Stimulated activated CD8-positive, alpha-beta memory T cell treated with anti-CD3 and anti-CD28 coated beads, Interleukin-7, amount 100 ng/mL, for 4 hours (primary cell): ENCODE measurements around the gene MIDN.
A peak's percentile ranks its signal among the peaks of the same experiment; 100 is the strongest.

Experiments used
- DNase-seq, 2 donors: peaks; one replicate each; pipeline ENCODE4 v3.0.0-alpha.2; 2020; ENCODE audit warnings: low read depth in 2 of 2

MIDN gene

GRCh38 chr19:1270213-1270853, 21.9 kb downstream of the MIDN start:
- no peak for DNase-seq

- no peak for DNase-seq
Observed at GRCh38 chr19:1270854-1271527, 22.6 kb downstream of the MIDN start.

GRCh38 chr19:1271528-1272422, 23.4 kb downstream of the MIDN start:
- no peak for DNase-seq

GRCh38 chr19:1272423-1273262, 24.3 kb downstream of the MIDN start:
- no peak for DNase-seq

DNA sequence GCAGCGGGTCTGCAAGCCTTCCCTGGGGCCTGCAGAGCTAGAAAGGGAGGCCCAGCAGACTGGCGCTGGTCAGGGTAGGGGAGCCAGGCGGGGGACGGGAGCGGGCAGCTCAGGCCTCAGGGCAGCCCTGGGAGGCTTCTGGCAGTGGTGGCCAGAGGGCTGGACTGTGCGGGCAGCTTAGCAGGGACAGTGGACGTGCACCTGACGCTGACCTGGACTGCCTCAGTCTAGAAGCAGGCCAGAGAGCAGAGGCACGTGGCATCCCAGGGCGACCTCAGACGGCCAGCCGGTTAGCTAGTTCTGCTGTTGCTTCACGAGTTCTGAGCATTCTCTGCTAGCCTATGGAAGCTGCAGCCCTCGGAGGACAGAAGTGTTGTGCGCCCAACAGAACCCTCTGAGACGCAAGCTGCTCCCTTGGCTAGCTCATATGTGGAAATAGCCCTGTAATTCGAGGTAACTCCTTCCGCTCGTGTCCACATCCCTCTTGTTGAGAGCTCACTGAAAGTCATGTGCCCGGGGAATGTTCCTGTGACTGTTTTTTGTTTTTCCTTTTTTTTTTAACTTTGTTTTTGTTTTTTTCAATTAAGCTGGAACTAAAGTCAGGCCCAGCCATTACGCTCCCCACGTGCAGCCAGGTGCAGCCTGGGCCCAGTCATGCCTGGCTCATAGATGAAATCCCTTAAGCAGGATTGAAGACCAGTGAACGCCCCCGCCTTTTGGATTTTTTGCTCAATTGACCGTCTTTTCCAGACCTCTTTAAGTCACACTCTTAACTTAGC, 25.1 kb downstream of the MIDN start:
- DNase-seq = no peak

DNA sequence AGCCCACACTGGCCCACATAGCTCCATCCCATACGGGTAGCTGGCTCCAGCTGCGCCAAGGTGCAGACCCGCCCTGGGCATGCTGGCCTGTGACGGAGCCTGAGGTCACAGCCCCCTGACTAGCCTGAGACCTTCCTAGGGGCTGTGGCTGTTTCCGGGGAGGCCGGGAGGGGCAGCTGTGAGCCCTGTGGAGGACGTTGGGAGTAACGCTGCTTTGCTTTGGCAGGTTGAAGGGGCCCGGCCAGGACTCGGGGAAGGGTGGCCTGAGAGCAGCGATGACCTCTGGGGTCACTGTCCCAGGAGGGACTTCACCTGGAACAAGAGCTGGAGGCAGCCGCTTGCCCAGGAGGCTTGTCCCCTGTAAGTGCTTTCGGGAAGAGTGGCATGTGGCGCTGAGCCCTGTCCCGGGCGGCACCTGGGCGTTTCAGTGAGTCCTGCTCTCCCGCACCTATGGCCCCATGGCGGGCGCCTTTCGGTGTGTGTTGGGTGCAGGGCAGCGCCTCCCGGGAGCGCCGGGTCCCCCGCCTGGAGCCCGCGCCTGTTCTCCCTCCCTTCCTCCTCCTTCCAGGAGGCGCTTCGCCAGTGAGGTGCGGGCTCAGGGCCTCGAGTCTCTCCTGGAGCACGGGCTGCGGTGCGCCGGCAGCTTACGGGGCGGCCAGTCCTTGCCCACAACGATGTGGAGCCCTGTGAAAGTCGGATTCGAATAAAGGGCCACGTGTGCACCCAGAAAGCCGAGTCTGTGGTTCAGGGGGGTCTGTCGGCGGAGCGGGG, 25.9 kb downstream of the MIDN start:
- DNase-seq = no peak

- no peak for DNase-seq
Observed at GRCh38 chr19:1274852-1275259, 26.5 kb downstream of the MIDN start.

- peak; percentile 96 to 97 for DNase-seq
Observed at GRCh38 chr19:1275260-1275975, 27.0 kb downstream of the MIDN start, which contains the start of gene FAM174C. TSS of gene FAM174C (plus strand) at chr19:1275530. CDS start at chr19:1275550, 20 bp downstream.

DNA sequence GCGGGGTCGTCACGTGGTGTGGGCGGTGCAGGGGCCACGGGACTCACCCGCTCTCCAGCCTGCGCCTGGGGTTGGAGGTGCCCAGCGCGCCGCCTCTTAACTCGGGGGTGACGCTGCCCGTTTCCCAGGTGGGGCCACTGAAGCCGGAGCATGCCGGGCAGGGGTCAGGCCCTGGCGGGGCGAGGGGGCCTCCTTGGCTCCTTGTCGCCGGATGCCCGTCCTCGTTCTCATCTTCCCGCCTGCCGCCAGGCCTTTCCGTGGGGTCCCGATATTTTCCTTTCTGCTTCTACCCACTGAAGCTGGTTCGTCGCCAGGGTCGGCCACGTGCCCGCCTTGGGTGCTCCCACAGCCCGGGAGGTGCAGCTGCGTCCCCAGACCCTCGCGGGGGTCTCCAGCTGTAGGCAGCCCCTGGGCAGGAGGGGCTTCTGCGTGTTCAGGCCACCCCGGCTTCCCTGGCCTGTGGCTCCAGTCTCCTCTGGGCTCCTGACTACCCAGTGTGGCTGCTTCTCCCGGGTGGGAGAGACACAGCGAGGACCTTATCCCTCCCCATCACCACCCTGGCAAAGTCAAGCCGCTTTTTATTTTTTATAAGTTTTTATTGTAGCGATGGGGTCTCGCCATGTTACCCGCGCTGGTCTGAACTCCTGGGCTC, 27.7 kb downstream of the MIDN start:
- no peak for DNase-seq

- no peak for DNase-seq
Observed at GRCh38 chr19:1276628-1277022, 28.2 kb downstream of the MIDN start.

GRCh38 chr19:1277061-1277460, 28.7 kb downstream of the MIDN start:
- no peak for DNase-seq

- no peak for DNase-seq
Observed at GRCh38 chr19:1278074-1278473, 29.7 kb downstream of the MIDN start.

DNA sequence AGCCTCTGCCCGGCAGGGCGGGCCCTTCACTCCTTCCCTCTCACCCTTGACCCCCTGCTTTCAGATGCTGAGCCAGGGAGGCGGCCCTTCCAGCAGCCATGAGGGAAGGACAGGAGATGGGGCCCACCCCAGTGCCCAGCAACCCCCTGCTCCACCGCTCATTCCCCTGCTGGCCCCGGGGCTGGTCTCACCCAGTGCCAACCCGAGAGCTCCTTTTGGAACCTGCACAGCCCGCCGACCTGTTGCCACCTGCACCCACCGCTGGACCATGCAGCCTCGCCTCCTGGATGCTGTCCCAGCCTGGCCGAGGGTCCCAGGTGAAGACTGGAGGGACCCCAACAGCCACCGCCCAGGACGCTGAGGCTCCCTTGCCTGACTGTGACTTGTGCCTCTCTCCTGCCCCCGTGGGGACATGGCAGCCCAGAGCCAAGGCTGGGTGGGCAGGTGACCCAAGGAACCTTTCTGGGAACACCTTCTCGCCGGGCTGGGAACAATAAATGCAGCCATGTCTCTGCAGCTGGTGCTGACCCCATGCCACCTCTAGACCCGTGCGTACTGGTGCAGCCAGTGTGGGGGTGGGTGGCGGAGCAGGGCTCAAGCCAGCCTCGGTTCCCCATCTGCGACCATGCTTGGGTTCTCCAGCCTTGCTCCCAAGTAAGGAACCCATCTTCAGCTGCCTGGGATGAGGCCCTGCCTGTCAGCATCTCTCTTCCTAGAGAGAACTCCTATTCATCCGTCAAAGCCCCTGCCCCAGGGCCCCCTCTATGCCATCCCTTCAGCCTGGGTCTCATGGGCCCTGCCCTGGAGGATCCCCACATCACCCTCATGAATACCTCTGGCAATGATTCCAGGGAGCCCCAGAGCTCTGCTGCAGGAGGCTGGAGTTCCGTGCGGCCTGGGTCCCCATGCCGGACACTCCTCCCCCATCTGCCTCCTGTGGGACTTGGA, 30.6 kb downstream of the MIDN start:
- DNase-seq = no peak

DNA sequence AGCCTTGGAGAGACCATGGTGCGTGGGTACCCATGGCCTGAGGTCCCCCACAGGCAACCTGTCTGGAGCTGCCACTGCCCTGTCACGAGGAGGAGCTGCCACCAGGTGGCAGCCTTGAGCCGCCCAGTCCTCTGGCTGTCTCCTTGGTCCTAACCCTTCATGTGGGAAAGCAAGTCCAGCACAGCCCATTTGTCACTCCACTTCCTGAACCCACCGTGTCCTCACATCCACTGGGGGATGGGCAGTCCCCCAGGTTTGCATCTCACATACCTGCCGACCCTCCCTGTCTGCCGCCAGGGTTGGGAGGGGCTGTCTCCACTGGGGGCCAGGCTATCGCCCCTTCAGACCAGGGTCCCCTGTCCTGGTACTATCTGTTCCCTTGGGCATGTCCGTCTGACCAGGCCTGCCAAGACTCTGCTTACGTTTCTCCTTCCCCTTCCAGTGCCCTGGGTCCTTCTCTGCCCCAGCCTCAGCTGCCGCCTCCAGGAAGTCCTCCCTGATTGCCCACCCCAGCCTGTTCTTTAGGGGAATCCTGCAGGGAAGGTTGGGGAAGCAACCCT, 31.5 kb downstream of the MIDN start:
- DNase-seq = peak in 1 of 2 donors; percentile 65

DNA sequence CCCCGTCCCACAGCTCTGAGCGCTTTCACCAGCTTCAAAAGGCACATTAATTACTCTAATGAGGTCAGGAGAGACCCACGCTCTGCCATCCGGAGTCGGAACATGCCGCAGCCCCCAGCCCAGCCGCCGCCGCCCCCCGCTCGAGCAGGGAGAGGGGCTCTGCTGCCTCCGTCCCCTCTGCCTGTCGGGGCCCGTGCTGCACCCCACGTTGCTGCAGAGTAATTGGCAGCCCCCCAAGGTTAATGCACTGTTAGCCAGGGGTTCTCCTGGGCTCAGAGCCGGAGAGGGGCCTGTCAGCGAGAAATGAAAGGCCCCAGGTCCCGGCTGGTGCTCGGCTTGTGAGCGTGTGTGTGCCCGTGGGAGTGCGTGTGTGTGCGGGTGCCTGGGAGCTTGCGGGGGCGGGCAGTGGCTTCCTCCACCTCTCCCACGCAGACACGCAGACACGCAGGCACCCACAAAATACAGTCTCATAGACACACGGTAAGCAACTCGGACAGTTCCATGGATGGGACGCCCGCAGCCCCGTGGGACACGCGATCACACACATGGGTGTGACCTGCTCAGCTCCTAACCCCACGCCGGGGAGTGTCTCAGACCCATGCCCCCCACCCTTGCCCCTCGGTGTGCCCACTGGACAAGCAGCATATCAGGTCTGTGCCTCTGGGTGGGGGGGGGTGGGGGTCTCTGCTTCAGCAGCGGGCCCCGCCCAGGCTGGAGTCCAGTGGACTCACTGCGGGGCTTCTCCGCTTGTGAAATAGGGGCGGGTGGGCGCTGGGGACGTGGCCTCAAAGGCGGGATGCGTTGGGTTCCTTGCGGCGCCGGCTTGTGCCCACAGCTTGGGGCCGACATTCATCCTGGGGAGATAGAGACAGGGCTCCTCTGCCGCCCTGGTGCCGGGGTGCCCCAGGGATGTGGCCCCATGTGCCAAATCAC, 32.5 kb downstream of the MIDN start:
- no peak for DNase-seq

DNA sequence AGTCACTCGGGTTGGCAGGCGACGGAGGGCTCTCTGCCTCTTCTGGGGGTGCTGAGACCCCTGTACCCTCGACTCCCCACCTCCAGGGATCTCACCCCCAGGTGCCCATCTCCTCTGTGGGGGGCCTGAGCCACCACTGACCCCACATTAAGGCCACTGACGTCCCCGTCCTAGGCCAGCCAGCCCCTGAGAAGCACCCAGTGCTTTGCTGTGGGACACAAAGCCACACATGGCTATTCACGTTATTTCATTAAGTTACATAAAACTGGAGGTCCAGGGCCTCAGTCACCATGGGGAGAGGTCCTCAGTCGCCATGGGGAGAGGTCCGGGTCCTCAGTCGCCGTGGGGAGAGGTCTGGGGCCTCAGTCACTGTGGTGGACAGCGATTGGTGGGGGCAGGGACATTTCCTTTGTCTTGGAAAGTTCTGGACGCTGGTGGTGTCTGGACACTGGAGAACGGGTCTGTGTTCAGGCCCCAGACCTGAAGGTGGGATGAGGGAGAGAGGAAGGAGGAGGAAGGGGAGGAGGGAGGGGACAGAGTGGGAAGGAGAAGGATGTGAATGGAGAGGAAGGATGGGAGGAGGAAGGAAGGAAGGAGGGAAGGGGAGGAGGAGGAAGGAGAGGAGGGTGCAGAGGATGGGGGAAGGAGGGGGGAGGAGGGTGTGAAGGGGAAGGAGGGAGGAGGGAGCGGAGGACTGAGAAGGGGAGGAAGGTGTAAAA, 33.3 kb downstream of the MIDN start:
- DNase-seq = no peak
